Retinal pigment epithelial cell (primary cell): ENCODE results near the gene CCDC180.
"Not testable (repeated sequence)": the region's sequence is repeated elsewhere in the genome, so short reads cannot be mapped to it uniquely, and the experiment has no call there.

Source experiments
- DNase-seq: peaks from one replicate; pipeline ENCODE4 v3.0.0-alpha.2; 2010; ENCODE audit warnings: low read depth
- H3K4me3 ChIP-seq: 2 replicates; pipeline ENCODE4 v1.5.1; 2011; ENCODE audit warnings: mild to moderate bottlenecking, low read length, control low read depth, moderate library complexity
- CTCF ChIP-seq: conservative IDR thresholded peaks from 2 replicates; pipeline ENCODE4 v1.5.1; 2011; ENCODE audit warnings: low read depth, low read length, control low read depth, inconsistent platforms

Gene CCDC180

GRCh38 chr9:97307500-97308163 lies at the start of gene CCDC180:
CCDC180 (plus strand) TSS chr9:97307659; CDS start chr9:97308064, 405 bp downstream.
- H3K4me3 ChIP-seq, result peak within 1 kb of the TSS; percentile 47
- TF ChIP-seq CTCF, result no peak
- peak; percentile 3 for DNase-seq

GRCh38 chr9:97259834-97260514 lies 47.5 kb upstream of the CCDC180 start:
- not testable (repeated sequence) for H3K4me3 ChIP-seq, DNase-seq

GRCh38 chr9:97271292-97271691 lies 36.2 kb upstream of the CCDC180 start:
- DNase-seq, result no peak
- TF ChIP-seq CTCF, result no peak
- no peak overlapping the region for H3K4me3 ChIP-seq

GRCh38 chr9:97272072-97272471 lies 35.4 kb upstream of the CCDC180 start:
- H3K4me3 ChIP-seq, result no peak overlapping the region
- DNase-seq, result no peak
- no peak for TF ChIP-seq CTCF

GRCh38 chr9:97276310-97276852 lies 31.1 kb upstream of the CCDC180 start:
- DNase-seq, result no peak
- H3K4me3 ChIP-seq, result no peak overlapping the region
- TF ChIP-seq CTCF, result no peak

GRCh38 chr9:97277953-97278352 lies 29.5 kb upstream of the CCDC180 start:
- DNase-seq, result no peak
- no peak for TF ChIP-seq CTCF
- no peak overlapping the region for H3K4me3 ChIP-seq

- no peak for TF ChIP-seq CTCF
- H3K4me3 ChIP-seq, result no peak overlapping the region
- no peak for DNase-seq
Observed at GRCh38 chr9:97280755-97281330, 26.6 kb upstream of the CCDC180 start.
